Caco-2 (cell line): ENCODE measurements around the gene CMC2. TPM values are rescaled to one million over a fixed set of nuclear protein-coding genes. Genes with fewer than 3 reads are reported as not detected.

Source experiments
- BruUV-seq: library from RNA; stranded (reverse); fragments of 400-500 nt; replicated peaks from 2 replicates; lab custom pipeline; 2021; lab: Mats Ljungman, UMichigan
- CTCF ChIA-PET: fragments of 300-600 bp; sonication (Branson Sonifier 250); formaldehyde crosslinking; loops from one replicate; lab custom pipeline; 2022; ENCODE audit warnings: antibody characterized with exemption; lab: Charles Lee
- POLR2A ChIA-PET: fragments of 300-600 bp; sonication (Branson Sonifier 250); formaldehyde crosslinking; loops from one replicate; lab custom pipeline; 2022; ENCODE audit warnings: antibody characterized with exemption; lab: Charles Lee
- DNase-seq, 2 experiments: peaks; one replicate each; pipeline versions ENCODE4 v3.0.0 to v3.0.0-alpha.2; 2020 to 2022
- H3K27me3 ChIP-seq: replicated peaks from 2 replicates; pipeline ENCODE4 v1.6.0; 2011; ENCODE audit warnings: low read length; ENCODE audit not compliant: control insufficient read depth, insufficient read depth
- H3K36me3 ChIP-seq: 2 replicates; pipeline ENCODE4 v1.5.1; 2011; ENCODE audit warnings: low read length; ENCODE audit not compliant: control insufficient read depth, insufficient read depth
- H3K4me1 ChIP-seq: fragments of 250-450 bp; sonication (Bioruptor Pico); 2 replicates; pipeline ENCODE4 v1.5.1; 2020; ENCODE audit warnings: mild to moderate bottlenecking
- H3K4me3 ChIP-seq: 2 replicates; pipeline ENCODE4 v1.5.1; 2011; ENCODE audit warnings: low read depth, mild to moderate bottlenecking, control low read depth, low read length
- H3K9me3 ChIP-seq: fragments of 250-450 bp; sonication (Bioruptor Pico); 2 replicates; pipeline ENCODE4 v1.5.1; 2020; ENCODE audit warnings: mild to moderate bottlenecking, moderate library complexity
- H3K27ac Mint-ChIP-seq: one replicate; pipeline ENCODE4 v1.8.0; 2022; ENCODE audit warnings: mixed read lengths; ENCODE audit not compliant: unreplicated experiment
- H3K27me3 Mint-ChIP-seq: one replicate; pipeline ENCODE4 v1.8.0; 2022; ENCODE audit warnings: mixed read lengths; ENCODE audit not compliant: insufficient read depth, unreplicated experiment
- H3K36me3 Mint-ChIP-seq: one replicate; pipeline ENCODE4 v1.8.0; 2022; ENCODE audit warnings: mild to moderate bottlenecking, mixed read lengths; ENCODE audit not compliant: insufficient read depth, unreplicated experiment
- H3K4me1 Mint-ChIP-seq: one replicate; pipeline ENCODE4 v1.8.0; 2022; ENCODE audit warnings: low read depth, mixed read lengths; ENCODE audit not compliant: unreplicated experiment
- H3K4me3 Mint-ChIP-seq: one replicate; pipeline ENCODE4 v1.8.0; 2022; ENCODE audit warnings: mild to moderate bottlenecking, moderate library complexity, mixed read lengths; ENCODE audit not compliant: unreplicated experiment
- H3K9me3 Mint-ChIP-seq: one replicate; pipeline ENCODE4 v1.8.0; 2022; ENCODE audit warnings: mixed read lengths; ENCODE audit not compliant: unreplicated experiment
- CTCF ChIP-seq, 2 experiments: fragments of 200-600 bp in 1 of 2; IDR thresholded peaks; 1 replicate in 1 of 2; 2 replicates in 1 of 2; pipeline versions ENCODE4 v1.5.1 to v1.8.0; 2011 to 2022; ENCODE audit warnings: antibody characterized with exemption in 1 of 2, control low read depth in 1 of 2, inconsistent platforms in 1 of 2, low read depth in 1 of 2, low read length in 1 of 2, mild to moderate bottlenecking in 1 of 2, moderate library complexity in 1 of 2; ENCODE audit not compliant: insufficient read depth in 1 of 2, severe bottlenecking in 1 of 2, unreplicated experiment in 1 of 2
- intact Hi-C: fragments of 100-400 bp; cut with micrococcal nuclease; formaldehyde crosslinking; loops from one replicate; pipeline ENCODE4 v1.10.0; 2022; ENCODE audit not compliant: unreplicated experiment
- total RNA-seq: library from RNA; stranded (reverse); gene quantifications from 2 replicates; pipeline ENCODE4 v1.2.3, GENCODE V29; 2022

The CMC2 gene
- total RNA-seq, 1 experiment from 2014 or later = 94.1 TPM

- Mint-ChIP-seq H3K4me1 (peaks cover 41% of the 10 kb centered on the region), H3K36me3 (peaks cover 11% of the 10 kb centered on the region), H3K27ac (peak overlapping the region; percentile 37), H3K27me3 (no peaks in the 10 kb centered on the region), H3K4me3 (no peak overlapping the region), H3K9me3 (no peaks in the 10 kb centered on the region)
- ChIA-PET CTCF (interaction anchor here (0.6 to 1.3 kb wide), 5 partner anchors 11 to 196 kb away, joined by 3 to 10 read pairs (median 4); partner anchors contain the start of genes ATMIN and C16orf46), POLR2A (interaction anchor here (0.6 to 0.7 kb wide), 2 partner anchors 8 to 19 kb away, joined by 3 to 4 read pairs; no protein-coding TSS in a partner anchor)
- no peak for DNase-seq
- no peaks in the 10 kb centered on the region for H3K36me3 ChIP-seq
- H3K4me3 ChIP-seq = no peak overlapping the region
- H3K27me3 ChIP-seq = no peaks in the 10 kb centered on the region
- intact Hi-C loops = no loop called here
- no peak for TF ChIP-seq CTCF (IDR thresholded peaks at IDR 0.05; ENCODE audit: insufficient read depth in 1 of 2, low read depth in 1 of 2, low read length in 1 of 2, severe bottlenecking in 1 of 2, unreplicated experiment in 1 of 2)
- BruUV-seq = no TSS peak
- no peaks in the 10 kb centered on the region for H3K9me3 ChIP-seq
- H3K4me1 ChIP-seq = peaks cover 27% of the 10 kb centered on the region
Measured at GRCh38 chr16:80985611-80986010, 21.1 kb downstream of the CMC2 start.

GRCh38 chr16:80984124-80984892 lies 22.4 kb downstream of the CMC2 start:
- ChIA-PET CTCF (no interaction called here), POLR2A (no interaction called here)
- Mint-ChIP-seq H3K9me3 (no peaks in the 10 kb centered on the region), H3K4me3 (no peak overlapping the region), H3K4me1 (peaks cover 28% of the 10 kb centered on the region), H3K27me3 (no peaks in the 10 kb centered on the region), H3K36me3 (peaks cover 17% of the 10 kb centered on the region), H3K27ac (no peak overlapping the region)
- BruUV-seq = no TSS peak
- peaks cover 22% of the 10 kb centered on the region for H3K4me1 ChIP-seq
- no peaks in the 10 kb centered on the region for H3K9me3 ChIP-seq
- no peak for DNase-seq
- H3K27me3 ChIP-seq = no peaks in the 10 kb centered on the region
- intact Hi-C loops = no loop called here
- H3K4me3 ChIP-seq = no peak overlapping the region
- TF ChIP-seq CTCF (IDR thresholded peaks at IDR 0.05; ENCODE audit: insufficient read depth in 1 of 2, low read depth in 1 of 2, low read length in 1 of 2, severe bottlenecking in 1 of 2, unreplicated experiment in 1 of 2) = no peak
- peaks cover 2% of the 10 kb centered on the region; the same call in 1 of the 2 replicates for H3K36me3 ChIP-seq

DNA sequence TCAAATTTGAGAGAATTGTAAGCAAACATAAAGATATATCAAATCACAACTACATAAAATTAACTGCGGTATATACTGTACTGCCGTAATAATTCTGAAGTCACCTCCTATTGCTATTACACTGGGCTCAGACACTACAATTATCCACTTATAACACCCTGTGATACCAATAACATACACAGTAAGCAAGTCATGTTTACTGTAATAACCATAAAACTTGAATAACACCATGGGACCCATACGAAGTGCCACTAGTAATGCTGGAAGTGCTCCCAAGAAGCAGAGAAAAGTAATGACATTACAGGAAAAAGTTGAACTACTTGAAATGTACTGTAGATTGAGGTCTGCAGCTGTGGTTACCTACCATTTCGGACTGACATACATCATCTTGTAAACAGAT lies 24.0 kb downstream of the CMC2 start:
- H3K9me3 ChIP-seq = no peaks in the 10 kb centered on the region
- CTCF ChIA-PET = no interaction called here
- H3K36me3 Mint-ChIP-seq = peaks cover 32% of the 10 kb centered on the region

More for the DNA sequence above, 24.0 kb downstream of the CMC2 start:
- H3K4me1 ChIP-seq = peaks cover 22% of the 10 kb centered on the region
- no TSS peak for BruUV-seq
- POLR2A ChIA-PET = no interaction called here
- H3K27me3 Mint-ChIP-seq = no peaks in the 10 kb centered on the region
- no peak overlapping the region for H3K27ac Mint-ChIP-seq
- no peak for TF ChIP-seq CTCF (IDR thresholded peaks at IDR 0.05; ENCODE audit: insufficient read depth in 1 of 2, low read depth in 1 of 2, low read length in 1 of 2, severe bottlenecking in 1 of 2, unreplicated experiment in 1 of 2)
- peaks cover 2% of the 10 kb centered on the region; the same call in 1 of the 2 replicates for H3K36me3 ChIP-seq
- peaks cover 22% of the 10 kb centered on the region for H3K4me1 Mint-ChIP-seq
- no peaks in the 10 kb centered on the region for H3K9me3 Mint-ChIP-seq
- intact Hi-C loops = no loop called here
- H3K4me3 ChIP-seq = no peak overlapping the region
- DNase-seq = no peak
- no peak overlapping the region for H3K4me3 Mint-ChIP-seq
- no peaks in the 10 kb centered on the region for H3K27me3 ChIP-seq
